EH (cell line): Measurements from ENCODE around the gene RNF144A.

Experiments
- DNase-seq: peaks from one replicate; pipeline ENCODE4 v3.0.0-alpha.2; 2015; ENCODE audit warnings: low read depth

The RNF144A gene

DNA sequence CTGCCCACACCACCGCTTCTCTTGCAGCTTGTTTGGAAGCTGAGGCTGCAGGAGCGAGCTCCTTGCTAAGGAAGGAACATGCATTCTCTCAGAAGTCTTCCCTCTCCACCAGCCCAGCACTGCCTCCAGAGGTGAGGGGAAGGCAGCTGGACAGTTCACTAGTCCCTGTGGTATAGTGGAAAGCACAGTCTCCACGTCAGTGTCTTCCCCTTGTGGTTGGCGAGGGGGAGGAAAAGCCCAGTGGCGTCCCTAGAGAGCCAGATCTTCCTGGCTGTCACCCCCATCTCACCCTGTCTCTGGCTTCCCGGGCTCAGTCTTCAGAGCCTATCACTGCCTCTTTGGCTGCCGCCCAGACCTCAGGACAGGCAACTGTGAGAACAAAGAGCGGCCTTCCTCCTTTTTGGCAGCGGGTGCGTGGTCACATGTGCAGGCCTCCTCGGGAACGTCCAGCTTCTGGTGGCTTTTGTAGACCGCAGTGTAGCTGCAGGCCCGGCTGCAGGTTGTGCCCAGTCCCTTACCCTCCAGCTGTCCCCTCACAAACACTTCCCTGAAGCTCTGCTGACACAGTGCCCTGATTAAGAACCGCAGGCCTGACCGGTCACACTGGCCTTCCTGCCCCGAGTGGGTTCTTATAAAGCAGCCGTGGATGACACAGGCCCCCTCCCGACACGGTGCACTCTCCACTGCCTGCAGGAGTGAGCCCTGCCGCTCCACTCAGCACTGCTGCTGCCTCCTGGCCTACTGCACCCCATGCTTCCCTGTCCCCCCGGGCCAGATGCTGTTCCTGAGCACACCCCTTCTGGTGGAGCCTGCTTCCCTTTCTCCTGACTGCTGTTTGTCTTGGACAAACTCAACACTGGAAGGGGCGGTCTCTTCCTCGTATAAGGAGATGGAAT is 90.9 kb downstream of the RNF144A start:
- peak; percentile 68 for DNase-seq

GRCh38 chr2:7009207-7009911 is 92.1 kb downstream of the RNF144A start:
- no peak for DNase-seq

- peak; percentile 56 for DNase-seq
These were observed 93.3 kb downstream of the RNF144A start for GRCh38 chr2:7010391-7011054.

DNA sequence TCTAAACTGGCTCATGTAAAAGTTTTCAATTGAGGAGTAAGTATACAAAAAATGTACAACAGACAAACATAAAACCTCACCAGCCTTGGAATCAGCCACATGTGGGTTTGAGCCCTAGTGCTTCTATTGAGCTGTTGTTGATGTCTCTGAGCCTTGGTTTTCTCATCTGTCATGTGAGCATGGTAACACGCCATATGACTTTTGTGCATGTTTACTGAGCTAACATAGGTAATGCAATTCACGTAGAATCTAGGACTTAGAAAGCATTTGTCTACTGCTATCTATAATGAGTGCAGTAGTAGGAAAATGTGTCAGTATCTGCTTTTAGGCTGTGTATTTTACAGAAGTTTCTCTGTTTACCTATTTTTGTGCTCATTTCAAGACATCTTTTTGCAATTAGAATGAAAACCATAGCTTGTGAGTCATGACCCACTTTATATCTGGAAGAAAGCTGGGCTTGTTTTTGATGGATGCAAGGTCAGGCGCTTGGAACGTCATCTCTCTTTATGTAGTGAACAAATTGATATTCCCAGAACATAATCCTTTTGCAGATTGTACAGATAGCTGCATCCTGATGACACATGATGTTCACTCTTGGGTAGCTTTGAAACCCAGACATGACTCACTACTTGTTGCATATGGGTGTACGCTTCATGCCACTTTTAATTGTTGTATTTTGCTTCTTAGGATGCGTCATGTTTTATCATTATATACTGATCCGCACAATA is 94.3 kb downstream of the RNF144A start:
- DNase-seq = peak; percentile 76

DNA sequence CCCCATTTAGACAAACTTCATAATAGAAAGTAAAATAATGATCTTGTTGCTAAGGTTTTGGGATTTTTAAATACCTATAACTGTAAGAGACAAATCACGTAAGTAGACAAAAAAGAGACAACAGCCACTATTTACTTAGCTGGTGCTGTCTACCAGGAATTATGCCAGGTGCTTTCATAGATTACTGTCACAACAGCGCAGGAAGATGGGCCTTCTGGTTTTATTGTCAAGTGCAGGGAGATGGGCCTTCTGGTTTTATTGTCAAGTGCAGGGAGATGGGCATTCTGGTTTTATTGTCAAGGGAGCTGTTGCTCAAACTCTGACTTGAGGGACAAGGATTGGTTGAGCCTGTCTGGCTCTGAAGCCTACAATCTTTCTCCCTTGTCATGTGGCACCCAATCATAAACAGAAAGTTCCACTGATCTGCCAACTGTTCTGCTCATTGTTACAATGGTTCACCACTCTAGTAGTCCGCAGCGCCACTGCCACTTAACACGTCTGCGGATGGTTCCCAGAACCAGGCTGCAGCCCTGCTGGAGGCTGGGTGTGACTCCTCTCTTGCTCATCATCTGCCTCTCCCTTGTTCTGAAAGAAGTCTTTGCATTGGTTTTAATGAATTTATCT is 95.0 kb downstream of the RNF144A start:
- peak; percentile 15 for DNase-seq

DNA sequence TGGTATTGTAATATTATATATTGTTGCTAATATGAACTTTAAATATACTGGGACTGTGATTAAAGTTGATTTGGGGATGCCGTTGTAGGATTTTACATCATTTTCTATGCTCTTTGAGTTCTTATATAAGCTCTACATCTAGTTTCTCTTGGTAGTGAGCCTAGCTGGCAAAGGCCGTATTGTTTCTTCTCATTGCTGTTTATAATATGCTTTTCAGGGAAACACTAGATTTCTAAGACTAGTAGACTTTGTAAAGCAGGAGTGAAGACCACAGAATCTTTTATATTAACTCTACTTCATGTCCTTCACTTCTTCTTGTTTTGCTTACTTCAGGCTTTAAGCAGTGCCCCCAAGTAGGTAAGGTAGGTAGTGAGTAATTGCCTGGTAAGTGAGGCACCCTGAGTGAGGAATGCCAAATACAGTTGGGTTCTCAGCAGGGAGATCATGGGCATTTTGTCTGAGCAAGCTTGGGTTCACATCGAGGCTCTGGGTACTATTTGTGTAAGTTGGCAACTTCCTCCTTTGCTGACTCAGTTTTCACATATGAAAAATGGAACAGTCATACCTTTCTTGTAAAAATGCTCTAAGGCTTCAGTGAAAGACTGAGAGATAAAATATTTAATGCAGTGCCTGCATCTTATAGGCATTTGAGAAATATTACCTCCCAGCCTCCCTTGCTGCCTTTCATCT is 96.4 kb downstream of the RNF144A start:
- no peak for DNase-seq

- no peak for DNase-seq
These were observed 97.0 kb downstream of the RNF144A start for GRCh38 chr2:7014174-7014640.

DNA sequence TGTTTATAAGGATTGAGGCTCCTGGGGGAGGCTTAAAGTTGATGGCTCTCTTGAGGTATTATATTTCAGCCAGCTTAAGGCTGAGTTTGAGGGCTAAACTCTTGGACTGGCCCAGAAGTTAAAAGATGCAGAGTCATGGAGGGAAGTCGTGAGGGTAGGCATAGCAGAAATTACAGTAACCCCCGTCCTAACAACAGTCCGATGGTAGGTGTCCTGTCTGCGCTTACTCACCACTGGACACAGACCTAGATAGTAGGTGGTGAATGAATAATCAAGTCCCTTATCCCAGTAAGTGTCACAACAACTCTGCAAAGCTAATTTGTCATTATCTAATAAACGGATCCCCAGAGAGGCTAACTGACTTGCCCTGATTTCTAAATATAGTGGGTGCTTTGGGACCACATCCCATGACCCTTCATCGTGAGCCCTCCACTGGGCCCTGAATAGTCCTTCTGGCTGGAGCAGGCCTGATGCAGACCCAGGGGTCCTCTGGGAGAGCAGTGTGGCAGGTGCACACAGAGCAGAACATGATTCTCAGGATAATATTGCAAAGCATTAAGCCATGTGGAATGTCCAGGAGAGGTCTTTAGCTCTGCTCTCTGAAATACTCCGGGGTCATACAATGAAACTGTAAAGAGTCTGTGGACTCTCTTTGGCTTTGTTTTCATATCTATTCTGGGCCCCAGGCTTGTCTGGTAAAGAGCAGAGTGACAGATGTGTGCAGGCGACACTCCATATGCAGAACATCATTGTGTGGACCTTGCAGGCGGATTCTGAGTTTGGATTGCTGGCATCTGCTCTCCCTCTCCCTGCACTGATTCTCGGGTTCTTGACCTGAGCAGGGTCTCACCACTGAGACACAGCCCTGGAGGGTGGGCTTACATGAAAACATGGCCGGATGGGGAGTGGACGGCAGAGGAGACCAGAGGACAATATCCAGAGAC is 98.1 kb downstream of the RNF144A start:
- no peak for DNase-seq

- DNase-seq = no peak
These were observed 98.9 kb downstream of the RNF144A start for GRCh38 chr2:7016148-7016547.

DNA sequence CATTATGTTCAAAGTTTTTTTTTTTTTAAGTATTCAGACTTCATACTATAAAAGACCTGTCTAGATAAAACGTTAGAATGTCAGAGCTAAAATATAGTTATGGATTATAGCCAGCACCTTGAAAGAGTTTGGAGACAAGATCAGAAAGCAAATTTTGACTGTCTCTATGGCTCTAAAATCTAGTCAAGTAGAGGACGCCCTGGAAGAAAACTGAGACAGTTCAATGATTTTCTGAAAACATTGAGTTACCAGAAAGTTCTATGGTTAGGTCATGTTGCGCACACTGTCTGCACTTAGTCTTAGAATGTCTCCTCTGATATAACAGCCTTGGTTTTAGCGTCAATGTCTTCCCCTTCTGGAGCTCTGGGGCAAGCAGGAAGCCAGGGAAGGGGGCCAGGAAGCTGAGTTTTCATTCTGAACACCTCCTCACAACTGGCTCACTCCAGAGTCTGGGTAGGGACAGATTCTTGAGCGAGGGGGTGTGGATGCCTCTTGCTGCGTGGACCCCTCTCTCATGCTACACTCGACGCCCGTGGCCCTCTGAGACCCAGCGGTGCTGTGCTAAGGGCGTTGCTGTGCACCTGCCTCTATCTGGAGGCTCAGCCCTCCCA is 99.5 kb downstream of the RNF144A start:
- no peak for DNase-seq

DNA sequence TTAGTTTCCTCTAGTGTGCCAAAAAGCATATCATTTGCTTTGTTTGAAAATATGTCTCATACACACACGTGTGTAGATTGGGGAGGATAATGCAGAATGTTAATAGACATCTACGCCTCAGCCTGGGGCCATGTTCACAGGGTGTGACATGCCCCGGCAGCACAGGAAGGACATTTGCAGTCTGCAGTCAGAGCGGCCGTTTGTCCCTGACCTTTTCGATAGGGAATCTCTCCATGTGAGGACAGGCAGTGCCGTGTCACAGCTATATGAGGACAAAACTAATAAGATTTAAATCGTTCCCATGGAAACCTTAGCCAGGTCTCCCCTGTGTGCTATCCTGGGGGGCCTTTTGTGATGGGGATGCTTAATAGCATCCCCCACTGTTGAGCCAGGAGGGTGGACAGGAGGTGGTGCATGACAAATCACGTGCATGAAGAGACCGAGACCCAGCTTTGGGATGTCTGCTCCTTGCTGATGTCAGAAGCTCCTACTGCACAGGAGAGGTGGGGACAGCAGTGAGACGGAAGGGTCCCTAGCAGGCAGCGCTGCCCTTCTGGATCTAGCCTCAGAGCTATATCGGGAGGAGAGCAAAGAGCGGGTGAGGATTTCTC is 100.6 kb downstream of the RNF144A start:
- DNase-seq = no peak

DNA sequence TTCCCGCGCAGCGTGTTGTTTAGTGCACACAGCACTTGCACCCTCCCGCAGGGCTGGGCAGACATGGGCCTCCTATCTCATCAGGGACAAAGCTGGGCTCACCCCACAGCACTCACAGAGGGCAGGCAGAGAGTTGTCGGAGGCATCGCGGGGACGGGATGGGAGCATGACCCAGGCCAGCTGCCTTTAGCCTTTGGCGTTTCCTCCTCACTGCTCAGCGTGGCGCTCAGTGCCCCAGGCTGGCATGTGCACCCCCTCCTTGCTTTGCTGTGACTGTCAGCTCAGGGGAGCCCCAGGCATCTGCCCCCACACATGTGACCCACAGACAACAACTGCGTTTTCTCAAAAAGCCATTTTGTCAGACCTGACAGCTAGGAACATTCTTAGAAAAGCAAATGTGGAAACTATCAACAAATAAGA is 101.1 kb downstream of the RNF144A start:
- DNase-seq = no peak

DNA sequence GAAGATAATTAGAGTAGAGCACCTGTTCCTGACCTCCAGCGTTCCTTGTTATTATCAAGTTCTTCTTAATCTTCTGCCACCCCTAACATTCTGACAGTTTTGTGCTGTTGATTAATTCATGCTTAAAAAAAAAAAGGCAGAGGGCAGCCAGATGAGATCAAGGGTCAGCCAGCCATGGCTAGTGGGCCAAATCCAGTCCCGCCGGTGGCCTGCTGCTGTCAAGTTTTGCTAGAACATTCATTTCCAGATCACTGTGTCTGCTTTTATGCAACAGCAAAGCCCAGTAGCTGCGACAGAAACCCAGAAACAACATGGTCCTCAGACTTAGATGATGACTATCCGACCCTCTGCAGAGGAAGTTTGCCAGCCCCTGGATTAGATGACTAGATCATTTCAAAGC is 101.6 kb downstream of the RNF144A start:
- DNase-seq = no peak

DNA sequence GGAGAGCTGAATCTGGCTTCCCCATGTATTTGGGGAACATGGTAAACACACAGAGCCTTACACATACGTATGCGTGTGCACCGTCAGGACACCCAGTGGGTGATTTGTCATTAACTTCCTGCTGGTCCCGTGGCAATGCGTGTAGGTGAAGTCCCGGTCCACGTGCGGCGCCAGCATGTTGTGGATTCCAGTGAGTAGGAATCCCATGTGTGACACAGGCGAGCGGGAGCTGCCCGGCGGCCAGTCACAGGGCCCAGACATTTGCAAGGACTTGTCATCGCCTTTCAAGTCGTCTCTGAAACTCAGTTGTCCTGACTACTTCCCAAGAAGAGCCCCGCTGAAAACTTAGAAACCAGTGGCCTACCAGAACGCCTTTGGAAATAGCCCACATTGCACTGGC is 102.0 kb downstream of the RNF144A start:
- no peak for DNase-seq

GRCh38 chr2:7020059-7020458 is 102.8 kb downstream of the RNF144A start:
- no peak for DNase-seq

- no peak for DNase-seq
These were observed 103.3 kb downstream of the RNF144A start for GRCh38 chr2:7020468-7020867.

DNA sequence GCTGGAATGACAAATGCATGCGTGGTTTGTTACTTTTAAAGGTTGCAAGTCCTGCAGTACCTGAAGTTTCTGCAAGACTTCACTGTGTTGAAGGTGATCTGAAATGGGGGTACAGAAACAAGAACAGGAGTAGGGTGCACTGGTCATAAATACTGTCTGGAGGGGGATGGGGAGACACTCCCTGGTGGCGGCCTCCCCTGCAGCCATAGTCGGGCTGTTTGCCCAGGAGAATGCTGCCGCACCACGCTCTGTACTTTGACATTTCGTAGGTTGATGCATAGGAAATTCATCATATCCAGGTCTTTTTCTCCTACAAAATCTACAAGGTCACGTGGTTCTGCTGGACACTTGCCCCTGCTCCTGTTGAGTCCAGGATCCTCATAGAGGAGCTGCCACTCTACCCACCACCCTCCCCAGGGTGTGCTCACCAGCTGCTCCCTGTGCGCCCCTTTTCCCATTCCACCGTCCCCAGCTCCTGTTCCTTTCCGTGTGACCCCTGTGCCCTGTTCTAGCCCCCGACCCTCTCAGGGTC is 103.8 kb downstream of the RNF144A start:
- DNase-seq = no peak
